HG03342 (cell line): ENCODE results near the gene YJU2.

Source experiments
- ATAC-seq: cut with Tn5 transposase; IDR thresholded peaks from one replicate; pipeline ENCODE4 v1.9.1; 2021; ENCODE audit warnings: mild to moderate bottlenecking, moderate library complexity; ENCODE audit not compliant: unreplicated experiment

YJU2 gene

GRCh38 chr19:4295972-4296771 lies 49.3 kb downstream of the YJU2 start:
- ATAC-seq, result no peak

DNA sequence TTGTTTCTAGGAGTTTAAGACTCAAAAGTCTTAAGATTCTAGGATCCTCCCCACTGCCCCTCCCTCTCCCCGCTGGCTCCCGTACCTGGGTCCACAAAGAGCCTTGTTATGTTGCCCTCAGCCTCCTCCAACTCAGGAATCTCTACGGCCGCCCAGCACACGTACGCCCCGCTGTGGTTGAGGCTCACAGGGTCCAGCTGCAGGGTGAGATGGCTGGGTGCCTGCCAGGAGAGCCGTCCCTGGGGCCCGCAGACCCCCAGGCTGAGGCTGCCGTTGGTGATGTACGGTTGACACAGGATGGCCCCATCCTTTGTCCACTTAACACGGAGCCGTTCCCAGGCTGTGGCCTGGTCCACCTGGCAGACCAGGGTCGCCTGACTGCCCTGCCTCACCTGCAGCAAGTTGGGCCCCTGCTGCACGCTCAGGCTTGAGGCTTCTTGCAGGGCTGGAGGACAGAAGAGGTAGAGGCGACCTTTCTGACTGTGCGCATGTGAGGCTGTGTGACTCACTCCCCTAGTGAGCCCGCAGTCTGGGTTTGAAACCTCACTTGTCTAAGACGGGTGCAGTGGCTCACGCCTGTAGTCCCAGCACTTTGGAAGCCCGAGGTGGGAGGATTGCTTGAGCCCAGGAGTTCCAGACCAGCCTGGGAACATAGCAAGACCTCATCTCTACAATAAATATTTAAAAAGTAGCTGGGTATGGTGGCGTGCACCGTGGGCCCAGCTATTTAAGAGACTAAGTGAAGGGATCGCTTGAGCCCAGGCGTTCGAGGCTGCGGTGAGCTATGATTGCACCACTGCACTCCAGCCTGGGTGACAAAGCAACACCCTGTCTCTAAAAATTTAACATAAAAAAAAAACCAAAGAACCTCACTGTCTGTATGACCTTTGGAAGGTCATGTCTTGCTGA lies 51.3 kb downstream of the YJU2 start:
- ATAC-seq, result no peak

DNA sequence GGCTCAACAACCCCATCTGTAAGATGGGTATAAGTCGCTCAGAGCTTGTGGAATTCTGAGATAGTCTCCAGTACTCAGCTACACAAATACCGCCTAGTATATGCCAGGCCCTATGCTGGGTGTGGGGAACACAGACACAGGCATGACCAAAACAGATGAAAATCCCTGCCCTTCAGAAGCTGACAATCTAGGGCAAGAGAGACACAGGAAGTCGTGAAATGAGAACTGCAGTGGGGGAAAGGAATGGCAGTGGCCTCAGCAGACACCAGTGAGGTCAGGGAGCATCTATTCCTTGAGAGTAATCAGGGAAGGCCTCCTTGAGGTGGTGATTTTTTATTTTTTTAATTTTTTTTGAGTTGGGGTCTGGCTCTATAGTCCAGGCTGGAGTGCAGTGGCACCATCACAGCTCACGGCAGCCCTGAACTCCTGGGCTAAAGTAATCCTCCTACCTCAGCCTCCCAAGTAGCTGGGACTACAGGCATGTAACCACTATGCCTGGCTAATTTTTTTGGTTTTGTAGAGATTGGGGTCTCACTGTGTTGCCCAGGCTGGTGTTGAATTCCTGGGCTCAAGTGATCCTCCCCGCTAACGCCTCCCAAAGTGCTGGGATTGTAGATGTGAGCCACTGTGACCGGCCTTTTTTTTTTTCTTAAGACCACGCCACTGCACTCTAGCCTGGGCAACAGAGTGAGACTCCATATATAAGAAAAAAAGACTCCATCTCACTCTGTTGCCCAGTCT lies 52.1 kb downstream of the YJU2 start:
- ATAC-seq, result no peak

- ATAC-seq, result no peak
Observed at GRCh38 chr19:4300589-4300988, 53.7 kb downstream of the YJU2 start.

- ATAC-seq, result no peak
Observed at GRCh38 chr19:4301590-4302242, 54.8 kb downstream of the YJU2 start.

GRCh38 chr19:4302243-4302640 lies 55.4 kb downstream of the YJU2 start, which contains the start of gene TMIGD2:
Gene TMIGD2 (minus strand): TSS chr19:4302389. CDS start chr19:4302385, 4 bp downstream.
- no peak for ATAC-seq

- ATAC-seq, result no peak
Observed at GRCh38 chr19:4303819-4304537, 57.1 kb downstream of the YJU2 start.

- ATAC-seq, result no peak
Observed at GRCh38 chr19:4304538-4305256, 57.8 kb downstream of the YJU2 start, which contains the start of gene FSD1. Gene FSD1 (plus strand): TSS chr19:4304598. CDS start chr19:4304747, 149 bp downstream.

DNA sequence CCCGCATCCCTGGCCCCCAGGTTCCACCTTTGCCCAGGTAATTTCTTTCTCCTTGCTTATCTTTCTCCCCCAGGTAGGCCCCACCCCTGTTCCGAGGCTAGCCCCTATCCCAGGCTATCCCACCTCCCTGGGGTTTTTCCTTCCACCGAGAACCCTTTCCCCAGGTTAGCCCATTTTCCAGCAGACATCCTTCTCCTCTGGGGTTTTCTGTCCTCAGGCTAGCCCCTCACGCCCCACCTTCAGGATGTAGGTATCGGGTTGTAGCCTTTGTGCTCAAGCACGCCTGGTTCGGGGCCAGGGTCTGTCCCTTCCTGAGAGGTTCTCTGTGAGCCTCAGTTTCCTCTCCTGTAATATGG lies 58.4 kb downstream of the YJU2 start:
- ATAC-seq, result no peak

- ATAC-seq, result no peak
Observed at GRCh38 chr19:4305659-4306058, 58.8 kb downstream of the YJU2 start.

DNA sequence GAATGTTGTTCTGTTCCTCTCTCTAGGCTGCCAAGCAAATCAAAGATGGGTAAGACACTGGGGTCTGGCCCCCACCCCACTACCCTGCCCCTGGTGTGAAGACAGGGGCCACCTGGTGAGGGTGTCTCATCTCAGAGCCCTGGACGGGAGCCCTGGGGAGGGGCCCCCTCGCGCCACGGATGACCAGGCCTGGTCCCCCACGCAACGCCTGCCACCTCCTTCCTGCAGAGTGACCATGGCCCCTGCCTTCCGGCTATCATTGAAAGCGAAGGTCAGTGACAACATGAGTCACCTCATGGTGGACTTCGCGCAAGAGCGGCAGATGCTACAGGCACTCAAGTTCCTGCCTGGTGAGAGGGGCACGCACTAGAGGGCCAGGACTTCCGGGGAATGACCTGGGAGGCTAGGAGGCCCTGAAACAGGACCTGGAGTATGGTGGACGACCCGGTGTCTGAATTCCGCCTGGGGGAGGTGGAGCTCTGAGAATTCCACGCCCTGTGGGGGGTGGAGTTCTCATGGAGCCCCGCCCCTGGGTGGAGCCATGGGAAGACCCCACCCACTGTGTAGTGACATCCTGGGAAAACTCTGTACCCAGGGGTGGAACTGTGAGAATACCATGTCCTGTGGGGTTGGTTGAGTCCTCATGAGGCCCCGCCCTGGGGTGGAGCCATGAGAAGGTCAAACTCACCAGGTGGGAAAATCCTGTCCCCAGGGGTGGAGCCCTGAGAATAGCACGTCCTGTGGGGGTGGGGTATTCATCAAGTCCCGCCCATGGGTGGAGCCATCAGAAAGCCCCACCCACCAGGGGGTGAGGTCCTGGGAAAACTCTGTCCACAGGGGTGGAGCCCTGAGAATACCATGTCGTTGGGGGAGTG lies 63.6 kb downstream of the YJU2 start:
- no peak for ATAC-seq

DNA sequence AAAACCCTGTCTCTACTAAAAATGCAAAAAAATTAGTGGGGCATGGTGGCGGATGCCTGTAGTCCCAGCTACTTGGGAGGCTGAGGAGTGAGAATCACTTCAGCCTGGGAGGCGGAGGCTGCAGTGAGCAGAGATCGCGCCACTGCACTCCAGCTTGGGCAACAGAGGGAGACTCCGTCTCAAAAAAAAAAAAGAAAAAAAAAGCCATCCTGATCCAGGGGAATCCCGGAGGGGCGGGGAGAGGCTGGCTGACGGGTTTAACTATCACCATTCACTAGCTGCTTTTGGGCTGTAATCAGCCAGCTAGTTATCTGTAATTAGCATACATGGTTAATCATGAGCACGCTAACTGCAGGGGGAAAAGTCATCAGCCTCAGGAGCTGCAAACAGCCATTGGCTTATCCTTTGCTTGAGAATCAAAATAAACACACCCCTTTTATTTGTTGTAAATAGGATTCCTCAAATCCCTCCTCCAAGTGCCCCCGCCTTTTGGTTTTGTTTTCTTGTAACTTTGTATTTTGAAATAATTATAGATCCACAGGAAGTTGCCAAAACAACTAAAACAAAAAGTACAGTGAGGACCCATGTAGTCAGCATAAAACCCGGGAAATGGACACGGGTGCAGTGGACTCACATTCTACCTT lies 67.1 kb downstream of the YJU2 start:
- no peak for ATAC-seq

- ATAC-seq, result no peak
Observed at GRCh38 chr19:4316956-4317355, 70.1 kb downstream of the YJU2 start.

- no peak for ATAC-seq
Observed at GRCh38 chr19:4318460-4318859, 71.6 kb downstream of the YJU2 start.
